GM20431 (cell line): ENCODE measurements around the gene GALNT3.

ENCODE experiments used
- in situ Hi-C: fragments of 300-500 bp; cut with MseI, MboI; formaldehyde crosslinking; loops from one replicate; pipeline ENCODE4 v1.15.0; 2020; ENCODE audit warnings: low sequenced_read_pairs; ENCODE audit not compliant: unreplicated experiment

Gene GALNT3

GRCh38 chr2:165796819-165797530 is 2.9 kb upstream of the GALNT3 start:
- in situ Hi-C loops, result no loop called here

- in situ Hi-C loops, result no loop called here
Observed at GRCh38 chr2:165796129-165796528, 2.1 kb upstream of the GALNT3 start.

DNA sequence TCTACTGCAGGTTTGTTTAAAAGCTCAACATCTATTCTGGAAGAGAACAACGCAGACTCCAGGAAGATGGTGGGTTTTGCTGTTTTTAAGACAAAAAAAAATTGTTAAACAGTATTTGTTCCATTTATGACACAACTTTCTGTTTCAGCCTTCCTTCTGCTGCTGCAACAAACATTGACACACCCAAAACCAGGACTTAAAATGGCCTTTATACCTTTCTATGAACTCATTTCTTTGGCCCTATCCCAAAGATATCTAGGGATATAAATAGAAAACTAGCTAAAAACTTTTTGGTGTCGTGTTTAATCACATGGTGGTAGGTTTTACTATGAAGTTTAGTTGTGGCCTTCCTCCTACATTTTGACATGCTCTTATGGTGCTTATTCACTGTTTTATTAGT is 964 bp upstream of the GALNT3 start:
- in situ Hi-C loops, result no loop called here

DNA sequence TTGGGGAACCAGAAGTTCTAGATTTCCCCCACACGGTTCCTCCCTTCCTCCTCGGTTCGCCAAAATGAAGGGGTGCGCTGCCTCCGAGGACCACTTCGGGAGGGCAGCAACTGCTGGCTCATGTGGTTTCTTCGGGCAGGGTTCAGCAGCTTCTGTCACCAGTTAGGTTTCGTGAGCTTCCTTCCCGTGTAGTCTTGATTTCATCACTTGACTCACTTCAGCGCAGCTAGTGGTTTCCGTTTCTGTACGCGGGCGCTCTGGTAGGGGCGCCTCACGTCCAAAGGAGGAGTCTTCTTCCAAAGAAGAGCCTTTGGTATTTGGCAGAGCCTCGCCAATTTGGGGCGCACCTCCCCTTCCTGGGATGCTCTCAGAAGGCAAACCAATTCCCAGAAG is 485 bp upstream of the GALNT3 start:
- in situ Hi-C loops, result no loop called here

DNA sequence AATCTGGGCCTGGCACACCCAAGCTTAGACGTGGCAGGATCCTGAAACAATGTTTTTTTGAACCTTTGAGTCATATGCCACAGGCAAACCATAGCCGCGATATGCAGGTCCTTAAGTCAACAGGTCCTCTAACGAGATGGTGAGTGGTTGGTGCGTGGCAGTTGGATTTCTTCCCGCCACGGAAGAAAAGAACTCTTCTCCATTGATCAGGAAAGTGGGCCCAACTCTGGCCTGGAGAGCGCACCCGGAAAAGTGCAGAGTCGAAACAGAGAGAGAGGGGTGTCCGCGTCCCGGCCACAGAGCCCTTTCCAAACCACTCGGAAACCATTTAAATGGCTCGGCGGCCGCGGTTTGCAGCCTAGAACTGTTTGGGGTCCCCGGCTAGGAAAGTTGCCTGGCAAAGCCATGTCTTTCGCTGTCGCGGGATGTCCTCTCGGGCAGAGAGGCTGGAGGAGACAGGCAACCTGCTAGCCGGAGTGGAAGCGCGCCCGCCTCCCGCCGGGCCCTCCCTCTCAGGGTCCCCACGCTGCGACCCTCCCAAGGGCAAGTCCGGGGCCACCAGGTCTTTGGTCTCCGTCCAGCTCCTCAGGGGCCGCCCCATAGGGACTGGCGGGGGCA is 777 bp downstream of the GALNT3 start:
- in situ Hi-C loops, result no loop called here

DNA sequence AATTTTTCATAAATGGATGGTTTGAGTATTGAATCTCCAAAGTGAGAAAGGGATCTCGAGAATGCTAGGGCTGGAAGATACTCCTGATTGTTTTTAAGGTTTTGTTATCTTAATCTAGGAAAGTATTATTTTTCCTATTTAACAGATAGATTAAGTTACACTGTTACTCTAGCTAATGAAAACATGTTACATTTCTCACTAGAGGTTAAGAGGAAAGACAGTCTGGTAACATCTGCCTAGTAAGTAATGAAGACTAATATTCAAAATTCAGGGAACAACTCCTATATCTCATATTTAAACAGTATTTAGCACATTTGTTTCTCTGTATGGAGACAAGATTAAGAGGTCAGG is 2.0 kb downstream of the GALNT3 start:
- in situ Hi-C loops, result no loop called here

GRCh38 chr2:165791421-165792103 is 2.5 kb downstream of the GALNT3 start:
- in situ Hi-C loops, result no loop called here

GRCh38 chr2:165790466-165790865 is 3.6 kb downstream of the GALNT3 start:
- in situ Hi-C loops, result no loop called here

DNA sequence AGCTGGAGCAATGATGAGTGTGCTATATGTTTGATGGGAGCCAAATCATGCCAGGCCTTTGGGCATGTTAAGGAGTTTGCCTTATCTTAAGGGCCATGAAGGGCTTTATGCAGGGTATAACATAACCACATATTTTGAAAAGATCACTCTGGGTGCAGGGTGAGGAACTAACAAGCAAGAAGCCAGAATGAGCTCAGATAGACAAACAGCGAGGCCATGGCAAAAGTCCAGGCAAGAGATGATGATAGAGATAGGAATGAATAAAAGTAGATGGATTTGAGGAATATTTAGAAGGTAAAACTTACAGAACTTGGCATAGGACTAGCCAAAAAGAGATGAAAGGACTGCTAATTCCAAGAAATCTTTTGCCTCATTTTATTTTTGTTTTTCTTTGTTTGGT is 6.7 kb downstream of the GALNT3 start:
- in situ Hi-C loops, result no loop called here

DNA sequence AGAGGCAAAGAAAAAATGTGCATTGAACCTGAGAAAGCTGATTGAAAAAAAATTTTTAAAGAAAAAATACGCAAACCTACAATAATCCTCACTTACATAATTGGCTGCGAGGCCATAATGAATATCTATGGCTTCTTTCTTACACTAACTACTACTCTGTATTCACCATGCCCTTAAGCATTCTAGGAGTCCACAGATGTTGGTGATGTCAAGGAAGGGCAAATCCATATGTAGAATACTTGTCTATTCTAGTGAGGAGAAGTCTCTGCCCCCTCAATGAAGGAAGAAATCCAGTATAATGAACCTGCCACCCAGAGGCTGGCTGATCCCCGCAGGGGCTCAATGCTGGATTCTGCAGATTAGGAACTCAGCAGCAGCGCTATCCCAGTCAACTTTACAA is 14.3 kb downstream of the GALNT3 start:
- in situ Hi-C loops, result no loop called here

DNA sequence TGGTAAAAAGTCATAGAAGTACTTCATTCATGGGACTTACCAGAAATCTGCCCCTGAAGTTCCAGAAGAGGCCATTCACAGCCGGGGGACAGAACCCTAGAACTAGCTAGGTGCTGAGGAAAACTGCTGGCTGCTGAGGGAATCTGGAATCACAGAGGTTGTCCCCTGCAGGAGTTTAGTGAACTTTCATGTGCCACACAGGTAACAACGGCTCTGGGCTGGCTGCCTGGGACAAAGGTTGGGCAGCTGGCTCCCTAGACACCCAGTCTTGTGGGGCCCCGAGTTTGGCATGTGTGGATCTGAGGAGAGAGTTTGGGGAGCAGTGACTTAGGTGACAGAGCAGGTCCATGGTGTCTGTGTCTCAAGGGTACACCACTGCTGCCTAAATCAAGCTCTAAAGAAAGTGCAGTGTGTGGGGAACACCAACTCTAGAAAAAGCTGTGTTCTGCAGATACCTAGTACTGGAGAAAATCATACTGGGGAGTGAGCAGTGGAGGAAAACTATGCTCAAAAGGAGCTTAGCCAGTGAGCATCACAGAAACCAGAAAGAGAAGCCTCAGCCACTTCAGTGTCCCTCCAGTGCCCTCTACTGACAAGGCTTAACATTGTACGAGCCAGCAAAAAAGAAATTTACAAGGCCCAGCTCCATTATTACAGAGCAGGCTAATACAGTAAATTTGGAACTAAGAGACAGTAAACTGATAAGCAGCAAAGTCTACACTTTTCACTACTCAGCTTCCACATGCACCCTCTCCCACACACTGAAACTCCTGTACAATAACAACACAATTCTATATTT is 15.2 kb downstream of the GALNT3 start:
- in situ Hi-C loops, result no loop called here

DNA sequence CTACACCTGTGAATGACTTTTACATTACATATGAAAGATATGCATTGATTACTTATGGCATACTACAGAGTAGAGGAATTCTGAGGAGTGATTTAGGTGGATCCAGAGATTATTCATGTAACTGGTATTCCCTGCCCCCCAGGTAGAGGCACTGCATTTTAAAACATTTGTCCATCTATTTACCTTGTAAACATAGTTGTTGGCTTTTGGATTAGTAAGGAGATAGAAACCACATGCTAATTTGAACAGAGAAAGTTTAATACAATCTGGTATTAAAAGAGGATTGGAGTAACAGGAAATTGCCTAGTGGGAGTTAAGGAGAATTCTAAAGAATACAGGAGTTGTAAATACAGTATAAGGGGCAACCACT is 15.9 kb downstream of the GALNT3 start:
- in situ Hi-C loops, result no loop called here

- in situ Hi-C loops, result no loop called here
Observed at GRCh38 chr2:165777522-165778186, 16.4 kb downstream of the GALNT3 start.

DNA sequence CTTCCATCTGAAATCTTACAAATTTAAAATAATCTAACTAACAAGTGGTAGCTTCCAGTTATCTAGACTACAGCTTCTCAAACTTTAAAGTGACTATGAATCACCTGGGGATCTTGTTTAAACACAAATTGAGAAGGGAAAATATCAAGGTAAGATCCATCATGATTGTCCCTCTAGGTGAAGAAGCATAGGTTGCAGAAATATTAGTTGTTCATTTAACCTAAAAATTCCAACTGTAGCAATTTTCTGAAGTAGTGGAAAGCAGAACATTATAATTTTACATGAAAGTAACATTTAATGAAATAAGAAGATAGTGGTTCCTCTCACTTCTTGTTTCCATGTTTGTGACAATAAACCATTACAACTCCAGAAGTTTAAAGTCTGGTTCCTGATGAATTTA is 17.3 kb downstream of the GALNT3 start:
- in situ Hi-C loops, result no loop called here

GRCh38 chr2:165776013-165776412 is 18.0 kb downstream of the GALNT3 start:
- in situ Hi-C loops, result no loop called here

DNA sequence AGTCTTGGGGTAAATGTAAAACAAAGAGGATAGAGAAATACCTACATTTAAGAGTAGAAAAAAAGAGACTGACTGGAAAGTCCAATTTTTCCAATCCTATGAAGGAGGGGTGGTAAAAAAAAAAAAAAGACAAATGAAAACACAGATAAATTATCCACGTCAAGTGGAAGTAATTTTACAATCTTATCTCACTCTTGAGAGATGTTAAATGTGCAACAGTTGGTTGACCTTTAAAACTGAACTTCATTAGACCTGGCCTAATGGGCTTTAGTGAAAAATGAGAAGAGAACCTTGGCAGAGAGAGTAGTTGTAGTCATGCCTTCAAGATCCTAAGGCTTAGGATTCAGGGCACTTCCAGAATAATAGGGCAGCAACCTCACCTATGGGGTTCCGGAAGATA is 20.4 kb downstream of the GALNT3 start:
- in situ Hi-C loops, result no loop called here

DNA sequence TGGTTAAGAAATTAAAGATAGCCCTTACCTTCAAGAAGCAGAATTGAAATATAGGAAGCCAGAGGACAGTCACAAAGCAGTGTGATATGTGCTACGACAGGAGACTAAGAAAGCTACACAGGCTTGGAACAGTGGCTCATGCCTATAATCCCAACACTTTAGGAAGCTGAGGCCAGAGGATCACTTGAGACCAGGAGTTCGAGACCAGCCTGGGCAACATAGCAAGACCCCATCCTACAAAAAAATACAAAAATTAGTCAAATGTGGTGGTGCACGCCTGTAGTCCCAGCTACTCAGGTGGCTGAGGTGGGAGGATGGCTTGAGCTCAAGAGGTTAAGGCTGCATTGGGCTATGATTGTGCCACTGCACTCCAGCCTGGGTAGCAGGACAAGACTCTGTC is 21.9 kb downstream of the GALNT3 start:
- in situ Hi-C loops, result no loop called here

DNA sequence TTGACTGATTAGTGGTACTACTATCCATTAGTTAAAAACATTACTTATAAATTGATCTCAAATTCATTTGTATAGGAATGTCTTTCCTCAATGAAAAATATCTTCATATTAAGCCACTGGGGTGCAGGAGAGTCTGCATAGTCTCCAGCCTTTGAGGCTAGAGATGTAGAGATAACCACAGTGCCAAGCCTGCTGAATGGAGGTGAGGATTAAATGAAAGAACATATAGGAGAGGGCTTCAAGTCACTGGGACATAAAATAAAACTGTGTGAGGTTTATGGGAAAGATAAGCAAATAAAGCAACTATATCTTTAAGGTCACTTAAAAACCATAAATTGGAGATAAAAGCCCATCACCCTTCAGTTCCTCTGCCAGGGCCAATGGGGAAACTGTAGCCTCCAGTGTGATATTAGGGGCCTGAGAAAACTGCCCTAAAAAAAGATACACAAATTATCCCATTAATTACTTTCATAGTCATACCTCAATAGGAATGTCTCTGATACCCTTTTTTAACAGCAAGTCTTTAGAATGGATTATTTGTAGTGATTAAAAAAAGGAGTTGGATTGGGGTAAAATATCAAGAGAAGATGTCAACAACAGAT is 27.6 kb downstream of the GALNT3 start:
- in situ Hi-C loops, result no loop called here

DNA sequence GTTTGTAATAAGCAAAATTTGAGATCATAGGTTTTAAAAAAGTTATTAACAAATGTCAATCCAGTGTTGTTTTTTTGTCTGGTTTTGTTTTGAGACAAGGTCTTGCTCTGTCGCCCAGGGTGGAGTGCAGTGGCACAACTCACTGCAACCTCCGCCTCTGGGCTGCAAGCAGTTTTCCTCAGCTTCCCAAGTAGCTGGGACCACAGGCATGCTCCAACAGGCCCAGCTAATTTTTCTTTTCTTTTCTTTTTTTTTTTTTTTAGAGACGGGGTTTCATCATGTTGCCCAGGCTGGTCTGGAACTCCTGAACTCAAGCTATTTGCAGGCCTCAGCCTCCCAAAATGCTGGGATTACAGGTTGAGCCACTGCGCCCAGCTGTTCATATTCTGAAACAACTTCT is 31.3 kb downstream of the GALNT3 start:
- in situ Hi-C loops, result no loop called here
